SK-N-MC (cell line): ENCODE results near the gene RIMS3.

Source experiments
- EZH2 ChIP-seq: fragments of 200-600 bp; sonication (generic); IDR thresholded peaks from one replicate; pipeline ENCODE4 v1.6.1; 2017; ENCODE audit warnings: antibody characterized with exemption
- FOXP2 ChIP-seq: optimal IDR thresholded peaks from 2 replicates; pipeline ENCODE3; 2011; ENCODE audit warnings: mild to moderate bottlenecking, moderate library complexity; ENCODE audit not compliant: insufficient read depth; ENCODE audit errors: extremely low read length, control extremely low read depth
- POLR2AphosphoS5 ChIP-seq: IDR thresholded peaks from 2 replicates; pipeline ENCODE4 v1.6.1; 2012; ENCODE audit warnings: mild to moderate bottlenecking, low read depth, low read length, borderline replicate concordance

DNA sequence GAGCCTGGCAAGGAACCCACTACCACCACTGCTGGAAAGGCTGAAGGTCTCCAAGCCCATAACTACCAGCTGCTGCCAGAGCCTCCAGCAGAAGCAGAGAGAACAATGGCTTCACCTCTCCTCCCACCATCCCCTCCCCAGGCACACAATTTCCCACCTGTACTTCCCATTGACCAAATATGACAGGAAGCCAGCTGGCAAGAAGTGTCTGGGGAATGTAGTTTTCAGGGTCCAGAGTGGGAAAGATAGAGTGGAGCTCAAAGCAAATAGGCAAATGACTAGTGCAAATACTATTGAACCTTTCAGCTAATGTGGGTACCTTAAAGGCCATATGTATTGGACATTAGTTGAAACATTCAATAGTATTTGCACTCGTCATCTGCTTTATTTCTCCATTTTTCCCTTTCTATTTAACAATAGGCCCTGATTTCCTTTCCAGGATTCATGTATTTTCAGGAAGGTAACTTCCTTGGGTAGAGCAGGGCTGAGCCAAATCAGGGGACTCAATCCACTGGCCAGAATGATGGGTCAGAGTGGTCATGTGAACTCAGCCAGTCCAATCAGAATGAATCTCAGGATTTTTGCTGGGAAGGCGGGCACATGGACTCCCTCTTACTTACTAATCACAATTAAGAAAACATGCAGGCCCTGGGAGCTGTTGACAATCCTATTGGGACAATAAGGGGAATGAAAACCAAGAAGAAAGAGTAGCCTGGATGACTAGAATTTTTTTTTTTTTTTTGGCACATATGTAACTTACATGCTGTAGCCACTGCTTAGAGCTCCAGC lies 13.9 kb upstream of the RIMS3 start:
- no peak for TF ChIP-seq EZH2
- TF ChIP-seq POLR2AphosphoS5: no peak
- no peak for TF ChIP-seq FOXP2
